ENCODE data around the gene AIFM3. TPM values are rescaled to one million over a fixed set of nuclear protein-coding genes. Genes with fewer than 3 reads are reported as not detected.

AIFM3 gene
- total RNA-seq, 1 donor: 0.72 TPM

DNA sequence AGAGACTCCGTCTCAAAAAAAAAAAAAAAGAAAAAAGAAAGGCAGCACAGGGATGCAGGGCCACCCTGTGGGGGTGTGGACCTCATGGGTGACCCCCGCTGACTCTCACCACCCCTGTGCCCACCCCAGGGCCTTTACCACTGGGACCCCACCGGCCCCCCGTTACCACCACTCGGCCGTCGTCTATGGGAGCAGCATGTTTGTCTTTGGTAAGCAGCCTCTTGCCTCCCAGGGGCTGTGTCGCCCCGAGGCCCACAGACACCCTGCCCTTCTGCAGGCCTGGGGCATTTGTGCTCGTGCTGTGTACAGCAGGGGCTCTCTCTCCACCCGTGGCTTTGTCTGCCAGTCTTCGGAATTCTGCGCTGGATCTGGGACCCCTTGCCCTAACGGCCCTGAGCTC lies 20.3 kb downstream of the AIFM3 start:
- H4K20me1 ChIP-seq (ENCODE audit: insufficient read depth, low read length): peaks cover 6% of the 10 kb centered on the region
- no peak overlapping the region for H3K4me2 ChIP-seq (ENCODE audit: insufficient read depth, low read length)
- no peaks in the 10 kb centered on the region for H3K9me3 ChIP-seq (ENCODE audit: low read depth, low read length)
- TF ChIP-seq CTCF (IDR thresholded peaks at IDR 0.05; ENCODE audit: extremely low read depth, low read depth, low read length): no peak
- peaks cover 29% of the 10 kb centered on the region for H3K79me2 ChIP-seq (ENCODE audit: insufficient read depth, low read length)
- peaks cover 53% of the 10 kb centered on the region for H3K36me3 ChIP-seq (ENCODE audit: insufficient read depth, low read length)
- DNase-seq (ENCODE audit: insufficient read length, low spot score, missing footprints): no peak
- H3K4me1 ChIP-seq (ENCODE audit: insufficient read depth, low read length): peaks cover 13% of the 10 kb centered on the region
- no peaks in the 10 kb centered on the region for H3K27me3 ChIP-seq (ENCODE audit: insufficient read depth, low read length)
- H3K27ac ChIP-seq (ENCODE audit: low read depth, low read length): no peak overlapping the region
- H2AFZ ChIP-seq (ENCODE audit: low read length): no peak overlapping the region
- no peak overlapping the region for H3K4me3 ChIP-seq (ENCODE audit: insufficient read depth, low read length)

DNA sequence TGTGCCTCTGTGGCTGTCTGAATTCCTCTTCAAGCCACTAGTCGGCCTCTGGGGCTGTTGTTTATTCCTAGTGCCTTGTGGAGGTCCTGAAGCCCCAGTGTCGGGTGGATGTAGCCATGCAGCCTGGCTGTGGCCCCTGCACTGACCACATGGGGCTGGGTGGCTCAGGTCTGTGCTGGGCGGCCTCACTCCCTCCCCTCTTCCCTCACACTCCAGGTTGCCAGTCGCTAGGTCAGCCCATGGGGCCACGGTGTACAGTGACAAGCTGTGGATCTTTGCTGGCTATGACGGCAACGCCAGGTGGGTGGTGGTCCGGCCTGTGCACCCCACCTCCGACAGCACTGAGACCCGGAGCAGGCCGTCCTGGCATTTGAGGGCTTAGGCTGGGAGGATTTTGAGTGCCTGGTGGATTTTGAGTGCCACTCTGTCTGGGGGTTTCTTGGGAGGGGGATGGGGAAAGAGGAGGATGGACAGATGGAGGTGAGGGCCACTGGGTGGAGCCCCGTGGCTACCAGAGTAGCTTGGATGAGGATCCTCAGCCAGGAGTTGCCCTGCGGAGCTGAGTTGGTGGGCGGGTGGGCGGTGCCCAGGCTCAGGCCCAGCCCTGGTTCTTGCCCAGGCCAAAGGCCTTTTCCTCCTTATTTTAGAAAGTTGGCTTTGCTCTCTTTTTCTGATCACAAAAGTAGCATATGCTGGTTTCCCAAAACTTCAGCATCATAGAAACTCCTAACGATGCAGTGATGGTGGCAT lies 21.7 kb downstream of the AIFM3 start:
- H3K27me3 ChIP-seq (ENCODE audit: insufficient read depth, low read length): no peaks in the 10 kb centered on the region
- no peak overlapping the region for H3K4me3 ChIP-seq (ENCODE audit: insufficient read depth, low read length)
- no peak for DNase-seq (ENCODE audit: insufficient read length, low spot score, missing footprints)
- H3K4me1 ChIP-seq (ENCODE audit: insufficient read depth, low read length): peaks cover 1% of the 10 kb centered on the region
- H3K79me2 ChIP-seq (ENCODE audit: insufficient read depth, low read length): peaks cover 15% of the 10 kb centered on the region
- H4K20me1 ChIP-seq (ENCODE audit: insufficient read depth, low read length): peaks cover 6% of the 10 kb centered on the region
- no peak overlapping the region for H3K4me2 ChIP-seq (ENCODE audit: insufficient read depth, low read length)
- TF ChIP-seq CTCF (IDR thresholded peaks at IDR 0.05; ENCODE audit: extremely low read depth, low read depth, low read length): no peak
- H3K36me3 ChIP-seq (ENCODE audit: insufficient read depth, low read length): peaks cover 59% of the 10 kb centered on the region
- H3K9me3 ChIP-seq (ENCODE audit: low read depth, low read length): no peaks in the 10 kb centered on the region
- no peak overlapping the region for H3K27ac ChIP-seq (ENCODE audit: low read depth, low read length)
- H2AFZ ChIP-seq (ENCODE audit: low read length): no peak overlapping the region

GRCh38 chr22:20989323-20990138 lies 22.5 kb downstream of the AIFM3 start:
- no peak overlapping the region for H3K27ac ChIP-seq (ENCODE audit: low read depth, low read length)
- H3K4me2 ChIP-seq (ENCODE audit: insufficient read depth, low read length): no peak overlapping the region
- H3K36me3 ChIP-seq (ENCODE audit: insufficient read depth, low read length): peaks cover 55% of the 10 kb centered on the region
- H3K4me1 ChIP-seq (ENCODE audit: insufficient read depth, low read length): no peaks in the 10 kb centered on the region
- H3K4me3 ChIP-seq (ENCODE audit: insufficient read depth, low read length): no peak overlapping the region
- H3K79me2 ChIP-seq (ENCODE audit: insufficient read depth, low read length): peaks cover 7% of the 10 kb centered on the region
- no peak for TF ChIP-seq CTCF (IDR thresholded peaks at IDR 0.05; ENCODE audit: extremely low read depth, low read depth, low read length)
- H3K9me3 ChIP-seq (ENCODE audit: low read depth, low read length): no peaks in the 10 kb centered on the region
- no peaks in the 10 kb centered on the region for H3K27me3 ChIP-seq (ENCODE audit: insufficient read depth, low read length)
- DNase-seq (ENCODE audit: insufficient read length, low spot score, missing footprints): peak; percentile 89
- no peak overlapping the region for H2AFZ ChIP-seq (ENCODE audit: low read length)
- peaks cover 6% of the 10 kb centered on the region for H4K20me1 ChIP-seq (ENCODE audit: insufficient read depth, low read length)

All from osteoblast (primary cell).